HEK293 (cell line): Measurements from ENCODE around the gene IL17A.

Experiments
- REPIN1 ChIP-seq: fragments of 450-650 bp; formaldehyde crosslinking; IDR thresholded peaks from 2 replicates; pipeline ENCODE4 v1.5.1; 2017; ENCODE audit warnings: missing biosample characterization, missing genetic modification characterization, low read depth
- YY1 ChIP-seq: fragments of 450-650 bp; formaldehyde crosslinking; IDR thresholded peaks from 2 replicates; pipeline ENCODE4 v1.5.1; 2018; ENCODE audit warnings: missing biosample characterization, missing genetic modification characterization
- ZIC2 ChIP-seq: fragments of 450-650 bp; formaldehyde crosslinking; IDR thresholded peaks from 2 replicates; pipeline ENCODE4 v1.5.1; 2016; ENCODE audit warnings: missing biosample characterization, missing genetic modification characterization
- ZNF112 ChIP-seq: fragments of 450-650 bp; formaldehyde crosslinking; IDR thresholded peaks from 2 replicates; pipeline ENCODE4 v1.5.0; 2017; ENCODE audit warnings: missing biosample characterization, missing genetic modification characterization
- ZNF140 ChIP-seq: fragments of 450-650 bp; formaldehyde crosslinking; IDR thresholded peaks from 2 replicates; pipeline ENCODE4 v1.5.1; 2016; ENCODE audit warnings: missing biosample characterization, missing genetic modification characterization
- ZNF302 ChIP-seq: fragments of 450-650 bp; formaldehyde crosslinking; IDR thresholded peaks from 2 replicates; pipeline ENCODE4 v1.5.1; 2016; ENCODE audit warnings: missing biosample characterization, missing genetic modification characterization, low read depth
- ZNF585B ChIP-seq: fragments of 450-650 bp; formaldehyde crosslinking; IDR thresholded peaks from 2 replicates; pipeline ENCODE4 v1.5.1; 2016; ENCODE audit warnings: missing biosample characterization, missing genetic modification characterization
- ZSCAN16 ChIP-seq: fragments of 450-650 bp; formaldehyde crosslinking; IDR thresholded peaks from 2 replicates; pipeline ENCODE4 v1.5.1; 2016; ENCODE audit warnings: missing biosample characterization, missing genetic modification characterization
- TF ChIP-seq, protein P1 (sequence below): fragments of 450-650 bp; formaldehyde crosslinking; IDR thresholded peaks from 2 replicates; pipeline ENCODE4 v1.5.1; 2016; ENCODE audit warnings: missing biosample characterization, missing genetic modification characterization
- TF ChIP-seq, protein P2 (sequence below): fragments of 450-650 bp; formaldehyde crosslinking; IDR thresholded peaks from 2 replicates; pipeline ENCODE4 v1.5.1; 2016; ENCODE audit warnings: missing biosample characterization, missing genetic modification characterization
- TF ChIP-seq, protein P3 (sequence below): IDR thresholded peaks from 2 replicates; pipeline ENCODE4 v1.6.1; 2011; ENCODE audit warnings: mild to moderate bottlenecking, low read depth, low read length, borderline replicate concordance
- TF ChIP-seq, protein P4 (sequence below): fragments of 450-650 bp; formaldehyde crosslinking; IDR thresholded peaks from 2 replicates; pipeline ENCODE4 v1.5.1; 2016; ENCODE audit warnings: missing biosample characterization, missing genetic modification characterization
- TF ChIP-seq, protein P5 (sequence below): fragments of 450-650 bp; formaldehyde crosslinking; IDR thresholded peaks from 2 replicates; pipeline ENCODE4 v1.5.1; 2016; ENCODE audit warnings: missing biosample characterization, missing genetic modification characterization

DNA sequence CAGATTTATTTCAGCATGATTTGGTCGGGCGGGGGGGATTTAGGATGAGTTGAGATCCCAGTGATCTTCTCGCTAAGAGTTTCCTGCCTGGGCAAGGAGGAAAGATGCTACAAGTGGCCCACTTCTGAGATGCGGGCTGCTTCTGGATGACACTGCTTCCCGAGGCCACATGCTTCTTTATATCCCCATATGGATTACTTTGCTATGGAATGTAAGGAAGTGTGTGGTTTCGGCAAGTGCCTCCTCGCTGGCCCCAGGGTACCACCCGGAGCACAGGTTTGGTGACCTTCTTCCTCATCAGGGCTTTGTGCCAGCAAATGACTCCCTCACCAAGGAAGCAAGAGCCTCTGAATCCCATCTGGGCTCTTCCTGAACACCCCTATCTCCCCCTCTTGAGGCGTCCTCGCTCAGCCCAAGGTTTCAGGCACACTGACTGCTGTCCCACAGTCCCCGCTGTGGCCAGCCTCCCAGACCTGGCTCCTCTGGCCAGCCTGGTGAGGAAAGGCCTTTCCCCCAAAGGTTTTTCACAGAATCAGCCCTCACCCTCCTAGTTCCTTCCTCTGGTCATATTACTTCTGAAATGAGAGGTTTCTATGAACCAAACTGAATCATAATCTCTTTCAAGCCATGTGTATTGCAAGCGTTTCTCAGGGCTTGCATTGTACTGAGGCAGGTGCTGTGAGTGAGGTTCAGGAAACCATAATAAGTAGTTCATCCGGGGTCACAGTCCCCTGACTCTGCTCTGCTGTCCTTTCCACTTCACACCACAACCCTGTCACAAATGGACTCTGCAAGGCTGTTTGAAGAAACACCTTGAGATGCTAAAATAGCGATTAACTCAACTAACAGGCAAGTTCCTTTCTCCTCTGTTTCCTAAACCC, 41.7 kb upstream of the IL17A start:
- TF ChIP-seq ZNF585B (tag by site-specific recombination) (no peak), REPIN1 (tag by site-specific recombination) (no peak), YY1 (tag by site-specific recombination) (no peak), ZSCAN16 (no peak), ZNF112 (tag by site-specific recombination) (no peak), ZNF140 (tag by site-specific recombination) (no peak), ZIC2 (tag by site-specific recombination) (no peak), ZNF302 (no peak)
- TF ChIP-seq, protein P1, sequence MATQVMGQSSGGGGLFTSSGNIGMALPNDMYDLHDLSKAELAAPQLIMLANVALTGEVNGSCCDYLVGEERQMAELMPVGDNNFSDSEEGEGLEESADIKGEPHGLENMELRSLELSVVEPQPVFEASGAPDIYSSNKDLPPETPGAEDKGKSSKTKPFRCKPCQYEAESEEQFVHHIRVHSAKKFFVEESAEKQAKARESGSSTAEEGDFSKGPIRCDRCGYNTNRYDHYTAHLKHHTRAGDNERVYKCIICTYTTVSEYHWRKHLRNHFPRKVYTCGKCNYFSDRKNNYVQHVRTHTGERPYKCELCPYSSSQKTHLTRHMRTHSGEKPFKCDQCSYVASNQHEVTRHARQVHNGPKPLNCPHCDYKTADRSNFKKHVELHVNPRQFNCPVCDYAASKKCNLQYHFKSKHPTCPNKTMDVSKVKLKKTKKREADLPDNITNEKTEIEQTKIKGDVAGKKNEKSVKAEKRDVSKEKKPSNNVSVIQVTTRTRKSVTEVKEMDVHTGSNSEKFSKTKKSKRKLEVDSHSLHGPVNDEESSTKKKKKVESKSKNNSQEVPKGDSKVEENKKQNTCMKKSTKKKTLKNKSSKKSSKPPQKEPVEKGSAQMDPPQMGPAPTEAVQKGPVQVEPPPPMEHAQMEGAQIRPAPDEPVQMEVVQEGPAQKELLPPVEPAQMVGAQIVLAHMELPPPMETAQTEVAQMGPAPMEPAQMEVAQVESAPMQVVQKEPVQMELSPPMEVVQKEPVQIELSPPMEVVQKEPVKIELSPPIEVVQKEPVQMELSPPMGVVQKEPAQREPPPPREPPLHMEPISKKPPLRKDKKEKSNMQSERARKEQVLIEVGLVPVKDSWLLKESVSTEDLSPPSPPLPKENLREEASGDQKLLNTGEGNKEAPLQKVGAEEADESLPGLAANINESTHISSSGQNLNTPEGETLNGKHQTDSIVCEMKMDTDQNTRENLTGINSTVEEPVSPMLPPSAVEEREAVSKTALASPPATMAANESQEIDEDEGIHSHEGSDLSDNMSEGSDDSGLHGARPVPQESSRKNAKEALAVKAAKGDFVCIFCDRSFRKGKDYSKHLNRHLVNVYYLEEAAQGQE = no peak
- TF ChIP-seq, protein P2, sequence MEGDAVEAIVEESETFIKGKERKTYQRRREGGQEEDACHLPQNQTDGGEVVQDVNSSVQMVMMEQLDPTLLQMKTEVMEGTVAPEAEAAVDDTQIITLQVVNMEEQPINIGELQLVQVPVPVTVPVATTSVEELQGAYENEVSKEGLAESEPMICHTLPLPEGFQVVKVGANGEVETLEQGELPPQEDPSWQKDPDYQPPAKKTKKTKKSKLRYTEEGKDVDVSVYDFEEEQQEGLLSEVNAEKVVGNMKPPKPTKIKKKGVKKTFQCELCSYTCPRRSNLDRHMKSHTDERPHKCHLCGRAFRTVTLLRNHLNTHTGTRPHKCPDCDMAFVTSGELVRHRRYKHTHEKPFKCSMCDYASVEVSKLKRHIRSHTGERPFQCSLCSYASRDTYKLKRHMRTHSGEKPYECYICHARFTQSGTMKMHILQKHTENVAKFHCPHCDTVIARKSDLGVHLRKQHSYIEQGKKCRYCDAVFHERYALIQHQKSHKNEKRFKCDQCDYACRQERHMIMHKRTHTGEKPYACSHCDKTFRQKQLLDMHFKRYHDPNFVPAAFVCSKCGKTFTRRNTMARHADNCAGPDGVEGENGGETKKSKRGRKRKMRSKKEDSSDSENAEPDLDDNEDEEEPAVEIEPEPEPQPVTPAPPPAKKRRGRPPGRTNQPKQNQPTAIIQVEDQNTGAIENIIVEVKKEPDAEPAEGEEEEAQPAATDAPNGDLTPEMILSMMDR = no peak
- TF ChIP-seq, protein P3, sequence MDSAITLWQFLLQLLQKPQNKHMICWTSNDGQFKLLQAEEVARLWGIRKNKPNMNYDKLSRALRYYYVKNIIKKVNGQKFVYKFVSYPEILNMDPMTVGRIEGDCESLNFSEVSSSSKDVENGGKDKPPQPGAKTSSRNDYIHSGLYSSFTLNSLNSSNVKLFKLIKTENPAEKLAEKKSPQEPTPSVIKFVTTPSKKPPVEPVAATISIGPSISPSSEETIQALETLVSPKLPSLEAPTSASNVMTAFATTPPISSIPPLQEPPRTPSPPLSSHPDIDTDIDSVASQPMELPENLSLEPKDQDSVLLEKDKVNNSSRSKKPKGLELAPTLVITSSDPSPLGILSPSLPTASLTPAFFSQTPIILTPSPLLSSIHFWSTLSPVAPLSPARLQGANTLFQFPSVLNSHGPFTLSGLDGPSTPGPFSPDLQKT = no peak
- TF ChIP-seq, protein P4, sequence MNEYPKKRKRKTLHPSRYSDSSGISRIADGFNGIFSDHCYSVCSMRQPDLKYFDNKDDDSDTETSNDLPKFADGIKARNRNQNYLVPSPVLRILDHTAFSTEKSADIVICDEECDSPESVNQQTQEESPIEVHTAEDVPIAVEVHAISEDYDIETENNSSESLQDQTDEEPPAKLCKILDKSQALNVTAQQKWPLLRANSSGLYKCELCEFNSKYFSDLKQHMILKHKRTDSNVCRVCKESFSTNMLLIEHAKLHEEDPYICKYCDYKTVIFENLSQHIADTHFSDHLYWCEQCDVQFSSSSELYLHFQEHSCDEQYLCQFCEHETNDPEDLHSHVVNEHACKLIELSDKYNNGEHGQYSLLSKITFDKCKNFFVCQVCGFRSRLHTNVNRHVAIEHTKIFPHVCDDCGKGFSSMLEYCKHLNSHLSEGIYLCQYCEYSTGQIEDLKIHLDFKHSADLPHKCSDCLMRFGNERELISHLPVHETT (tag by site-specific recombination) = no peak
- TF ChIP-seq, protein P5, sequence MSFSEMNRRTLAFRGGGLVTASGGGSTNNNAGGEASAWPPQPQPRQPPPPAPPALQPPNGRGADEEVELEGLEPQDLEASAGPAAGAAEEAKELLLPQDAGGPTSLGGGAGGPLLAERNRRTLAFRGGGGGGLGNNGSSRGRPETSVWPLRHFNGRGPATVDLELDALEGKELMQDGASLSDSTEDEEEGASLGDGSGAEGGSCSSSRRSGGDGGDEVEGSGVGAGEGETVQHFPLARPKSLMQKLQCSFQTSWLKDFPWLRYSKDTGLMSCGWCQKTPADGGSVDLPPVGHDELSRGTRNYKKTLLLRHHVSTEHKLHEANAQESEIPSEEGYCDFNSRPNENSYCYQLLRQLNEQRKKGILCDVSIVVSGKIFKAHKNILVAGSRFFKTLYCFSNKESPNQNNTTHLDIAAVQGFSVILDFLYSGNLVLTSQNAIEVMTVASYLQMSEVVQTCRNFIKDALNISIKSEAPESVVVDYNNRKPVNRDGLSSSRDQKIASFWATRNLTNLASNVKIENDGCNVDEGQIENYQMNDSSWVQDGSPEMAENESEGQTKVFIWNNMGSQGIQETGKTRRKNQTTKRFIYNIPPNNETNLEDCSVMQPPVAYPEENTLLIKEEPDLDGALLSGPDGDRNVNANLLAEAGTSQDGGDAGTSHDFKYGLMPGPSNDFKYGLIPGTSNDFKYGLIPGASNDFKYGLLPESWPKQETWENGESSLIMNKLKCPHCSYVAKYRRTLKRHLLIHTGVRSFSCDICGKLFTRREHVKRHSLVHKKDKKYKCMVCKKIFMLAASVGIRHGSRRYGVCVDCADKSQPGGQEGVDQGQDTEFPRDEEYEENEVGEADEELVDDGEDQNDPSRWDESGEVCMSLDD (tag by site-specific recombination) = no peak
